ENCODE data around the gene LNX1. TPM values are rescaled to one million over a fixed set of nuclear protein-coding genes. Genes with fewer than 3 reads are reported as not detected.

The LNX1 gene
- total RNA-seq, 4 donors from 2014 or later: 7.2 to 72.4 (median 19.0) TPM

GRCh38 chr4:53532521-53532920, 58.8 kb downstream of the LNX1 start:
- ATAC-seq (ENCODE audit: low FRiP score) (no peak), DNase-seq (ENCODE audit: low spot score) (no peak)
- TF ChIP-seq, protein P1, sequence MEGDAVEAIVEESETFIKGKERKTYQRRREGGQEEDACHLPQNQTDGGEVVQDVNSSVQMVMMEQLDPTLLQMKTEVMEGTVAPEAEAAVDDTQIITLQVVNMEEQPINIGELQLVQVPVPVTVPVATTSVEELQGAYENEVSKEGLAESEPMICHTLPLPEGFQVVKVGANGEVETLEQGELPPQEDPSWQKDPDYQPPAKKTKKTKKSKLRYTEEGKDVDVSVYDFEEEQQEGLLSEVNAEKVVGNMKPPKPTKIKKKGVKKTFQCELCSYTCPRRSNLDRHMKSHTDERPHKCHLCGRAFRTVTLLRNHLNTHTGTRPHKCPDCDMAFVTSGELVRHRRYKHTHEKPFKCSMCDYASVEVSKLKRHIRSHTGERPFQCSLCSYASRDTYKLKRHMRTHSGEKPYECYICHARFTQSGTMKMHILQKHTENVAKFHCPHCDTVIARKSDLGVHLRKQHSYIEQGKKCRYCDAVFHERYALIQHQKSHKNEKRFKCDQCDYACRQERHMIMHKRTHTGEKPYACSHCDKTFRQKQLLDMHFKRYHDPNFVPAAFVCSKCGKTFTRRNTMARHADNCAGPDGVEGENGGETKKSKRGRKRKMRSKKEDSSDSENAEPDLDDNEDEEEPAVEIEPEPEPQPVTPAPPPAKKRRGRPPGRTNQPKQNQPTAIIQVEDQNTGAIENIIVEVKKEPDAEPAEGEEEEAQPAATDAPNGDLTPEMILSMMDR (IDR thresholded peaks at IDR 0.05): no peak

GRCh38 chr4:53531585-53532224, 59.6 kb downstream of the LNX1 start:
- TF ChIP-seq, protein P1 (IDR thresholded peaks at IDR 0.05): no peak
- DNase-seq (ENCODE audit: low spot score): no peak
- ATAC-seq (ENCODE audit: low FRiP score): no peak

GRCh38 chr4:53529025-53529424, 62.3 kb downstream of the LNX1 start:
- DNase-seq (ENCODE audit: low spot score) (no peak), ATAC-seq (ENCODE audit: low FRiP score) (no peak)
- TF ChIP-seq, protein P1 (IDR thresholded peaks at IDR 0.05): no peak

- ATAC-seq (ENCODE audit: low FRiP score): no peak
- TF ChIP-seq, protein P1 (IDR thresholded peaks at IDR 0.05): no peak
Observed at GRCh38 chr4:53527930-53528329, 63.4 kb downstream of the LNX1 start.

DNA sequence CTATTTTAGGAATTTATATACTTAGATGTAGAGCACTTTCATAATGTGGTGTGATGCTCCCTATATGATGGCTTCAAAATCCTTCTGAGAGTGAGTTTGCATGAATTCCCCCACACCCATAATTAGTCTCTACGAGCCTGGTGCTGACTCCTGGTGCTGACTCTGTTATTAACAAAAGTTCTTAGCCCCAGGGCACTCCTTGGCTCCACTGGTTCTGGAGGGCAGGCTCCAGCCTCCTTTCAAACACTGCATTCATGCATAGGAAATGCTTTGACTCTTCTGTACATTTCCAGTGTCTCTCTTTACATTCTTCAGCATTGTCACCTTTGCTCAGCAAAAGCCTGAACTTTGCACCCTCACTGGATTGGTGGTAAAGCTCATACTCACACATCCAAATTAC, 64.0 kb downstream of the LNX1 start:
- no peak for ATAC-seq (ENCODE audit: low FRiP score)
- TF ChIP-seq, protein P1 (IDR thresholded peaks at IDR 0.05): no peak

More at GRCh38 chr4:53527930-53528329, 63.4 kb downstream of the LNX1 start:
- DNase-seq (ENCODE audit: low spot score): no peak

GRCh38 chr4:53522334-53522733, 69.0 kb downstream of the LNX1 start:
- ATAC-seq (ENCODE audit: low FRiP score): no peak
- TF ChIP-seq, protein P1 (IDR thresholded peaks at IDR 0.05): no peak

More for the DNA sequence above, 64.0 kb downstream of the LNX1 start:
- DNase-seq (ENCODE audit: low spot score): no peak

GRCh38 chr4:53520116-53520515, 71.2 kb downstream of the LNX1 start:
- TF ChIP-seq, protein P1 (IDR thresholded peaks at IDR 0.05): no peak
- DNase-seq (ENCODE audit: low spot score) (no peak), ATAC-seq (ENCODE audit: low FRiP score) (no peak)

More at GRCh38 chr4:53522334-53522733, 69.0 kb downstream of the LNX1 start:
- no peak for DNase-seq (ENCODE audit: low spot score)
